GM13976 (cell line): Measurements from ENCODE around the gene BMPR1B.

ENCODE experiments used
- DNase-seq: peaks from one replicate; pipeline ENCODE4 v3.0.0; 2012; ENCODE audit warnings: low spot score
- in situ Hi-C: fragments of 300-500 bp; cut with MboI; formaldehyde crosslinking; loops from one replicate; pipeline ENCODE4 v1.12.0; 2022; ENCODE audit warnings: low sequenced_read_pairs, mixed read lengths, inconsistent platforms; ENCODE audit not compliant: unreplicated experiment
- TF ChIP-seq, protein P1 (sequence below): IDR thresholded peaks from 2 replicates; pipeline ENCODE4 v1.5.1; 2012; ENCODE audit warnings: borderline replicate concordance, mild to moderate bottlenecking; ENCODE audit not compliant: insufficient read depth; ENCODE audit errors: extremely low read depth, missing control alignments, control extremely low read depth

The BMPR1B gene

DNA sequence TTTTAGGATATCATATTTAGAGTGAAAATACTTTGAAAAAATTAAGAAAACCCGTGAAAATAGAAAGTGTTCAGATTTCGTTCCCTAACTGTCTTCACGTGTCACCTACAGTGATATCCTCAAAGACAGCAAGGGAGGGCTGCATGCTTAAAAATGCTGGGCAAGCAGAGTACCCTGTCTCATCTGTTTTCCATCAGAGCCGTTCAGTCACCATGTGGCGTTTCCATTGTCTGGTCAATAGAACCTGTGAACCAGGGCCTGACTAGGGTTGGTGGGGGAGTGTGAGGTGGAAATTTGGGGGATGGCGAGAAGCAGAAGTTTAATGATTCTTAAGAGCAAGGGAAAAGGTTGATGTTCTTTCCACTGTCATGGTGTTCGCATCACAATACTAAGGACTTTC, 173.9 kb downstream of the BMPR1B start:
- in situ Hi-C loops = no loop called here
- TF ChIP-seq, protein P1, sequence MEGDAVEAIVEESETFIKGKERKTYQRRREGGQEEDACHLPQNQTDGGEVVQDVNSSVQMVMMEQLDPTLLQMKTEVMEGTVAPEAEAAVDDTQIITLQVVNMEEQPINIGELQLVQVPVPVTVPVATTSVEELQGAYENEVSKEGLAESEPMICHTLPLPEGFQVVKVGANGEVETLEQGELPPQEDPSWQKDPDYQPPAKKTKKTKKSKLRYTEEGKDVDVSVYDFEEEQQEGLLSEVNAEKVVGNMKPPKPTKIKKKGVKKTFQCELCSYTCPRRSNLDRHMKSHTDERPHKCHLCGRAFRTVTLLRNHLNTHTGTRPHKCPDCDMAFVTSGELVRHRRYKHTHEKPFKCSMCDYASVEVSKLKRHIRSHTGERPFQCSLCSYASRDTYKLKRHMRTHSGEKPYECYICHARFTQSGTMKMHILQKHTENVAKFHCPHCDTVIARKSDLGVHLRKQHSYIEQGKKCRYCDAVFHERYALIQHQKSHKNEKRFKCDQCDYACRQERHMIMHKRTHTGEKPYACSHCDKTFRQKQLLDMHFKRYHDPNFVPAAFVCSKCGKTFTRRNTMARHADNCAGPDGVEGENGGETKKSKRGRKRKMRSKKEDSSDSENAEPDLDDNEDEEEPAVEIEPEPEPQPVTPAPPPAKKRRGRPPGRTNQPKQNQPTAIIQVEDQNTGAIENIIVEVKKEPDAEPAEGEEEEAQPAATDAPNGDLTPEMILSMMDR = no peak
- no peak for DNase-seq

- no peak for DNase-seq
- in situ Hi-C loops = no loop called here
- TF ChIP-seq, protein P1 = no peak
Measured at GRCh38 chr4:94932366-94932765, 174.6 kb downstream of the BMPR1B start.

DNA sequence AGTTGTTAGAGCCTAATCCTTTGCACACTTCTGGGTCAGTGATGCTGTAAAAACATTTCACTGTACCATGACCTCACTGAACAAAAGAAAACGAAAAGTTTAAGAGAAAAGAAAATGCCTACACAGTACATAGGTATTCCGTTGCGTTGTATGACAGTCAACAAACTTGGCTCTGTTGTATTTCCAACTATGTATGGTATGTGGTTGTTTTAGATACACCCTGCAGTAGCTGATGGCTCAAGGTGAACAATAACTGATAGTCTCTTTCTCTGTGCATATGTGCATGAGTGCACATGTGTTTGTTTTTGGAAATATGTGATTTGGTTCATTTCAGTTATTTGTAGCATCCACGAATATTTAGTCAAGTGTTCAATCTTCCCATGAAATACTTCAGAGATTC, 176.0 kb downstream of the BMPR1B start:
- in situ Hi-C loops = no loop called here

GRCh38 chr4:94934201-94934600, 176.4 kb downstream of the BMPR1B start:
- DNase-seq = no peak
- in situ Hi-C loops = no loop called here
- TF ChIP-seq, protein P1 = no peak

More for the DNA sequence above, 176.0 kb downstream of the BMPR1B start:
- no peak for DNase-seq
- TF ChIP-seq, protein P1 = no peak

- in situ Hi-C loops = no loop called here
- DNase-seq = no peak
- TF ChIP-seq, protein P1 = no peak
Measured at GRCh38 chr4:94934864-94935263, 177.1 kb downstream of the BMPR1B start.

DNA sequence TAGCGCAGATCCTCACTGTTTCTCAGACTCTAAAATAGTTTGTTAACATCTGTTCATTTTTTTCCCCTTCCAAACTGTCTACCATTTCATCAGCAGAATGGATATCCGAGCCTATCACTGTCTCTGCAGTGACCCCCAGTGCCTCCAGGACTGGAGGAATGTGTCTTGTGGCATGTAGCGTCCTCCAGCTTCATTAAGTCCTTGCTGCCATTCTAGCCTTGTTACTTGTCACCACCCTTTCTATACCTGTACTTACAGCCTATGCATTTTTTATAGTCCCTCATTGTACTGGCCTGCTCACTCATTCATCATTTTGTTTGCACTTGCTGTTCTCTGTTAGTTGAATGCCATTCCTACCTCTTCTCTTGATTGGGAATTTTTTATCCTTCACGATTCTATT, 179.1 kb downstream of the BMPR1B start:
- TF ChIP-seq, protein P1 = no peak
- no peak for DNase-seq
- in situ Hi-C loops = no loop called here
